Stimulated activated CD8-positive, alpha-beta memory T cell treated with anti-CD3 and anti-CD28 coated beads, Interleukin-12 subunit alpha, Interleukin-12 subunit beta, amount 100 ng/mL, for 24 hours (primary cell): ENCODE data around the gene NSUN6.

Experiments used
- DNase-seq: peaks from one replicate; pipeline ENCODE4 v3.0.0-alpha.2; 2020; ENCODE audit errors: extremely low read depth

NSUN6 gene

GRCh38 chr10:18651324-18652007 is at the start of gene NSUN6:
Gene NSUN6 (minus strand): TSS chr10:18651587. CDS start chr10:18651203, 384 bp downstream.
- peak; percentile 87 for DNase-seq

GRCh38 chr10:18699849-18700840 is 48.8 kb upstream of the NSUN6 start:
- DNase-seq: no peak

- DNase-seq: no peak
These were observed 39.2 kb upstream of the NSUN6 start for GRCh38 chr10:18690541-18690940.

GRCh38 chr10:18689498-18689897 is 38.1 kb upstream of the NSUN6 start:
- no peak for DNase-seq

GRCh38 chr10:18687706-18688105 is 36.3 kb upstream of the NSUN6 start:
- no peak for DNase-seq

- no peak for DNase-seq
These were observed 35.8 kb upstream of the NSUN6 start for GRCh38 chr10:18687195-18687594.

- no peak for DNase-seq
These were observed 34.2 kb upstream of the NSUN6 start for GRCh38 chr10:18685555-18685954.

- no peak for DNase-seq
These were observed 33.6 kb upstream of the NSUN6 start for GRCh38 chr10:18684953-18685352.

GRCh38 chr10:18684416-18684815 is 33.0 kb upstream of the NSUN6 start:
- DNase-seq: no peak

- DNase-seq: no peak
These were observed 32.0 kb upstream of the NSUN6 start for GRCh38 chr10:18683427-18683826.

GRCh38 chr10:18681971-18682411 is 30.6 kb upstream of the NSUN6 start:
- no peak for DNase-seq

GRCh38 chr10:18681366-18681765 is 30.0 kb upstream of the NSUN6 start:
- DNase-seq: no peak

GRCh38 chr10:18680754-18681153 is 29.4 kb upstream of the NSUN6 start:
- no peak for DNase-seq

- DNase-seq: no peak
These were observed 23.9 kb upstream of the NSUN6 start for GRCh38 chr10:18675086-18675801.

GRCh38 chr10:18668026-18668425 is 16.6 kb upstream of the NSUN6 start:
- DNase-seq: no peak

GRCh38 chr10:18666810-18667209 is 15.4 kb upstream of the NSUN6 start:
- DNase-seq: no peak

GRCh38 chr10:18665815-18666558 is 14.6 kb upstream of the NSUN6 start:
- no peak for DNase-seq

GRCh38 chr10:18664841-18665478 is 13.6 kb upstream of the NSUN6 start:
- no peak for DNase-seq

GRCh38 chr10:18660816-18661431 is 9.5 kb upstream of the NSUN6 start:
- no peak for DNase-seq

- no peak for DNase-seq
These were observed 8.6 kb upstream of the NSUN6 start for GRCh38 chr10:18659819-18660535.
